ENCODE data around the gene S1PR2. TPM values are rescaled to one million over a fixed set of nuclear protein-coding genes. Genes with fewer than 3 reads are reported as not detected.
A peak's percentile ranks its signal among the peaks of the same experiment; 100 is the strongest.

Gene S1PR2
- total and polyA plus RNA-seq, 9 of the 15 experiments (the other 6 are each of a cell fraction or from before 2014, with no cell fraction given), result 1.5 to 3.9 (median 2.0) TPM

DNA sequence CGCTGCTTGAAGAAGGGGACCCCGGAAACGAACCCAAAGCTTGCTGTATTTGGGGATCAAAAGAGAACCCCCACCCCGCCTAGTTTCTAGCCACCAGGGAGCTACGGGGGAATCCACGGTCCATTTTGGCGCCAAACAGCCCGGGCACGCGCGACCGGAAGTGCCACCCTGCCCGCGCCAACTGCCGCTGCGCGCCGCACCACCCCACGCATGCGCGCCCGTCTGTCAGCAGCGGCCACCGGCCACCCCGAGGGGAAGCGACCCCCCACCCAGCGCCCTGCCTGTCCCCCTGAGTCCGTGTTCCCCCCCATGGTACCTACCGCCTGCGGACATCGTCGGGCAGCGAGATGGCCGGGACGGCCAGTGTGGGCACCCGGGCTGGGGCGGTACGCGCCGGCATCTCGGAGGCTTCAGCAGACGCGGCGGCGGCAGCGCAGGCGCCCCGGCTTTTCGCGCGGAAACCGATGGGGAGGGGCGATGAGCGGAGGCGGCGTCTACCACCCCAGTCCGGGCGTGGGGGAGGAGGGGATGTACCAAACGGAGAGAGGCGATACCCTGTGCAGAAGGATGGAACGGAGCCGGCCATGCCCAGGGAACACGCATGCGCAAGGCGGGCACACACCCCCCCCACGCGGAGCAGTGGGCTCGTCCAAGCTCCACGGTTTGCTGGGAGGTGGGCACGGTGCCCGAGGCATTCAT is 36.5 kb downstream of the S1PR2 start, which contains the start of gene DNMT1:
Gene DNMT1, minus strand, starts transcription at position 454 of the 699 bp plus-strand sequence. Its CDS starts 54 bp downstream, at position 400.
- Histone ChIP-seq H3K9ac (ENCODE audit: insufficient read depth in 1 of 2, low read depth in 2 of 2, low read length in 2 of 2) (peak within 1 kb of the TSS; percentile 92 to 97), H3K4me3 (peak within 1 kb of the TSS; percentile 88), H3K36me3 (ENCODE audit: control insufficient read depth, insufficient read depth, low read length) (peaks cover 33% of the 10 kb centered on the region), H3K27me3 (ENCODE audit: control insufficient read depth in 2 of 2, insufficient read depth in 2 of 2, low read length in 2 of 2) (no peaks in the 10 kb centered on the region), H3K4me1 (replicated peaks in 1 of 2; ENCODE audit: control insufficient read depth in 2 of 2, insufficient read depth in 2 of 2, low read length in 2 of 2) (peaks cover 6 to 25% of the 10 kb centered on the region in 2 experiments; a peak in 4 of 5 replicates), H3K9me3 (replicated peaks; ENCODE audit: control insufficient read depth, insufficient read depth, low read depth, low read length) (no peaks in the 10 kb centered on the region), H4K20me1 (replicated peaks; ENCODE audit: control insufficient read depth, insufficient read depth, low read length) (peaks cover 11% of the 10 kb centered on the region), H2AFZ (ENCODE audit: low read depth, low read length) (peak within 1 kb of the TSS; percentile 95), H3K27ac (ENCODE audit: extremely low read depth, low read depth, low read length) (peak within 1 kb of the TSS; percentile 93), H3K79me2 (ENCODE audit: control insufficient read depth, insufficient read depth, low read length) (peaks cover 53% of the 10 kb centered on the region), H3K9me1 (ENCODE audit: control insufficient read depth, insufficient read depth, low read length) (no peaks in the 10 kb centered on the region), H3K4me2 (ENCODE audit: insufficient read depth, low read length) (peak within 1 kb of the TSS; percentile 97)
- DNase-seq (ENCODE audit: extremely low read depth in 1 of 4, low spot score in 3 of 4) (peak; percentile 97 to 100 (median 100)), ATAC-seq (peak; percentile 96), FAIRE-seq (peak; percentile 87)
- BruUV-seq (replicated peaks), result no TSS peak
- CTCF ChIA-PET (ENCODE audit: low intra/inter-chr PET ratio), result interaction anchor here (0.7 kb wide), 1 partner anchor 55 kb away, joined by 3 read pairs; no protein-coding TSS in a partner anchor
- intact Hi-C loops (cut with micrococcal nuclease), result no loop called here
- in situ Hi-C loops (cut with MboI), result no loop called here
- WGBS (ENCODE audit: insufficient coverage, low coverage, missing lambda C conversion rate), result under 1% methylated on average over 54 of the region's 71 CpGs
- POLR2A ChIA-PET, result interaction anchor here (0.6 to 1.8 kb wide), 13 partner anchors 10 to 457 kb away, joined by 3 to 6 read pairs (median 3); no protein-coding TSS in a partner anchor
- TF ChIP-seq NONO (IDR thresholded peaks at IDR 0.05; ENCODE audit: low read depth in 2 of 2, low read length in 1 of 2) (peak; percentile 77 to 99; a peak in 3 of 4 replicates), DNMT1 (IDR thresholded peaks at IDR 0.05) (no peak), SMARCC2 (IDR thresholded peaks at IDR 0.05; ENCODE audit: low read depth) (no peak), PPARD (CRISPR knock-in tag; IDR thresholded peaks at IDR 0.05) (no peak), HDAC1 (IDR thresholded peaks at IDR 0.05) (peak in 1 of 2 experiments; percentile 87; a peak in 2 of 4 replicates), EWSR1 (IDR thresholded peaks at IDR 0.05; ENCODE audit: borderline replicate concordance, low read depth, partially characterized antibody) (no peak), SIN3B (IDR thresholded peaks at IDR 0.05; ENCODE audit: low read depth) (0 out of 2 replicates have a peak, but pooled peaks have one; percentile 9), ARNT (IDR thresholded peaks at IDR 0.05) (no peak), RNF2 (IDR thresholded peaks at IDR 0.05) (peak; percentile 57; the same call in 1 of the 2 replicates), TARDBP (IDR thresholded peaks at IDR 0.05) (0 out of 2 replicates have a peak, but pooled peaks have one; percentile 32), NFE2L1 (tag; IDR thresholded peaks at IDR 0.05; ENCODE audit: borderline replicate concordance, low read depth) (no peak), SNIP1 (IDR thresholded peaks at IDR 0.05; ENCODE audit: low read depth) (no peak), RAD21 (CRISPR knock-in tag; conservative IDR thresholded peaks at IDR 0.05 in 1 of 2, IDR thresholded peaks at IDR 0.05 in 1 of 2) (no peak), PRPF4 (IDR thresholded peaks at IDR 0.05; ENCODE audit: insufficient read depth, low read depth, low read length, poor library complexity, severe bottlenecking) (no peak), CBFB (CRISPR knock-in tag; IDR thresholded peaks at IDR 0.05) (no peak), HDGF (IDR thresholded peaks at IDR 0.05) (no peak), ZNF764 (CRISPR knock-in tag; IDR thresholded peaks at IDR 0.05; ENCODE audit: low read depth) (no peak)
- TF ChIP-seq, protein P1, sequence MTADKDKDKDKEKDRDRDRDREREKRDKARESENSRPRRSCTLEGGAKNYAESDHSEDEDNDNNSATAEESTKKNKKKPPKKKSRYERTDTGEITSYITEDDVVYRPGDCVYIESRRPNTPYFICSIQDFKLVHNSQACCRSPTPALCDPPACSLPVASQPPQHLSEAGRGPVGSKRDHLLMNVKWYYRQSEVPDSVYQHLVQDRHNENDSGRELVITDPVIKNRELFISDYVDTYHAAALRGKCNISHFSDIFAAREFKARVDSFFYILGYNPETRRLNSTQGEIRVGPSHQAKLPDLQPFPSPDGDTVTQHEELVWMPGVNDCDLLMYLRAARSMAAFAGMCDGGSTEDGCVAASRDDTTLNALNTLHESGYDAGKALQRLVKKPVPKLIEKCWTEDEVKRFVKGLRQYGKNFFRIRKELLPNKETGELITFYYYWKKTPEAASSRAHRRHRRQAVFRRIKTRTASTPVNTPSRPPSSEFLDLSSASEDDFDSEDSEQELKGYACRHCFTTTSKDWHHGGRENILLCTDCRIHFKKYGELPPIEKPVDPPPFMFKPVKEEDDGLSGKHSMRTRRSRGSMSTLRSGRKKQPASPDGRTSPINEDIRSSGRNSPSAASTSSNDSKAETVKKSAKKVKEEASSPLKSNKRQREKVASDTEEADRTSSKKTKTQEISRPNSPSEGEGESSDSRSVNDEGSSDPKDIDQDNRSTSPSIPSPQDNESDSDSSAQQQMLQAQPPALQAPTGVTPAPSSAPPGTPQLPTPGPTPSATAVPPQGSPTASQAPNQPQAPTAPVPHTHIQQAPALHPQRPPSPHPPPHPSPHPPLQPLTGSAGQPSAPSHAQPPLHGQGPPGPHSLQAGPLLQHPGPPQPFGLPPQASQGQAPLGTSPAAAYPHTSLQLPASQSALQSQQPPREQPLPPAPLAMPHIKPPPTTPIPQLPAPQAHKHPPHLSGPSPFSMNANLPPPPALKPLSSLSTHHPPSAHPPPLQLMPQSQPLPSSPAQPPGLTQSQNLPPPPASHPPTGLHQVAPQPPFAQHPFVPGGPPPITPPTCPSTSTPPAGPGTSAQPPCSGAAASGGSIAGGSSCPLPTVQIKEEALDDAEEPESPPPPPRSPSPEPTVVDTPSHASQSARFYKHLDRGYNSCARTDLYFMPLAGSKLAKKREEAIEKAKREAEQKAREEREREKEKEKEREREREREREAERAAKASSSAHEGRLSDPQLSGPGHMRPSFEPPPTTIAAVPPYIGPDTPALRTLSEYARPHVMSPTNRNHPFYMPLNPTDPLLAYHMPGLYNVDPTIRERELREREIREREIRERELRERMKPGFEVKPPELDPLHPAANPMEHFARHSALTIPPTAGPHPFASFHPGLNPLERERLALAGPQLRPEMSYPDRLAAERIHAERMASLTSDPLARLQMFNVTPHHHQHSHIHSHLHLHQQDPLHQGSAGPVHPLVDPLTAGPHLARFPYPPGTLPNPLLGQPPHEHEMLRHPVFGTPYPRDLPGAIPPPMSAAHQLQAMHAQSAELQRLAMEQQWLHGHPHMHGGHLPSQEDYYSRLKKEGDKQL (CRISPR knock-in tag; IDR thresholded peaks at IDR 0.05; ENCODE audit: borderline replicate concordance), result peak; percentile 33; the same call in 1 of the 2 replicates

Data from K562 (cell line).